Astrocyte (in vitro differentiated cells and primary cell): ENCODE data around the gene CDH7. TPM values are rescaled to one million over a fixed set of nuclear protein-coding genes. Genes with fewer than 3 reads are reported as not detected.

ENCODE experiments used
- DNase-seq: peaks from one replicate; pipeline ENCODE4 v3.0.0-alpha.2; 2010; ENCODE audit warnings: low read depth
- FAIRE-seq: peaks from 2 replicates; lab custom pipeline; 2011; peaks lifted over from hg19 to GRCh38; lab: Jason Lieb, UNC
- H2AFZ ChIP-seq: 2 replicates; pipeline ENCODE4 v1.6.0; 2012; ENCODE audit warnings: low read depth, low read length, inconsistent platforms
- H3K27ac ChIP-seq: 2 replicates; pipeline ENCODE4 v1.5.1; 2011; ENCODE audit warnings: low read depth, low read length, inconsistent platforms
- H3K27me3 ChIP-seq: 2 replicates; pipeline ENCODE4 v1.6.0; 2011; ENCODE audit warnings: low read length, inconsistent platforms; ENCODE audit not compliant: insufficient read depth
- H3K36me3 ChIP-seq: 2 replicates; pipeline ENCODE4 v1.5.1; 2011; ENCODE audit warnings: low read length, inconsistent platforms; ENCODE audit not compliant: insufficient read depth
- H3K4me1 ChIP-seq: 2 replicates; pipeline ENCODE4 v1.5.1; 2011; ENCODE audit warnings: low read length, inconsistent platforms; ENCODE audit not compliant: insufficient read depth
- H3K4me2 ChIP-seq: 2 replicates; pipeline ENCODE4 v1.6.0; 2012; ENCODE audit warnings: low read length, inconsistent platforms
- H3K4me3 ChIP-seq: 2 replicates; pipeline ENCODE4 v1.5.1; 2011; ENCODE audit warnings: low read depth, mild to moderate bottlenecking, low read length, inconsistent platforms; ENCODE audit not compliant: insufficient read depth
- H3K79me2 ChIP-seq: 2 replicates; pipeline ENCODE4 v1.6.0; 2012; ENCODE audit warnings: mild to moderate bottlenecking, low read length, inconsistent platforms; ENCODE audit not compliant: insufficient read depth
- H3K9ac ChIP-seq: 2 replicates; pipeline ENCODE4 v1.6.0; 2012; ENCODE audit warnings: mild to moderate bottlenecking, low read length, inconsistent platforms
- H3K9me3 ChIP-seq: 2 replicates; pipeline ENCODE4 v1.5.1; 2012; ENCODE audit warnings: low read depth, mild to moderate bottlenecking, low read length, inconsistent platforms; ENCODE audit not compliant: insufficient read depth
- H4K20me1 ChIP-seq: 2 replicates; pipeline ENCODE4 v1.6.0; 2012; ENCODE audit warnings: low read length, inconsistent platforms; ENCODE audit not compliant: insufficient read depth
- H3K27ac Mint-ChIP-seq: one replicate; pipeline ENCODE4 v1.8.0; 2021; ENCODE audit warnings: mild to moderate bottlenecking, mixed read lengths; ENCODE audit not compliant: unreplicated experiment
- H3K27me3 Mint-ChIP-seq: one replicate; pipeline ENCODE4 v1.8.0; 2021; ENCODE audit warnings: low read depth, mixed read lengths; ENCODE audit not compliant: unreplicated experiment
- H3K36me3 Mint-ChIP-seq: one replicate; pipeline ENCODE4 v1.8.0; 2021; ENCODE audit warnings: low read depth, mixed read lengths; ENCODE audit not compliant: unreplicated experiment
- H3K4me1 Mint-ChIP-seq: one replicate; pipeline ENCODE4 v1.8.0; 2021; ENCODE audit warnings: low read depth, mixed read lengths; ENCODE audit not compliant: unreplicated experiment
- H3K4me3 Mint-ChIP-seq: one replicate; pipeline ENCODE4 v1.8.0; 2021; ENCODE audit warnings: mild to moderate bottlenecking, moderate library complexity, mixed read lengths; ENCODE audit not compliant: unreplicated experiment
- H3K9me3 Mint-ChIP-seq: one replicate; pipeline ENCODE4 v1.8.0; 2021; ENCODE audit warnings: mild to moderate bottlenecking, mixed read lengths; ENCODE audit not compliant: unreplicated experiment
- EZH2 ChIP-seq: IDR thresholded peaks from 2 replicates; pipeline ENCODE4 v1.6.1; 2012; ENCODE audit warnings: mild to moderate bottlenecking, low read length, inconsistent platforms; ENCODE audit not compliant: insufficient read depth
- total RNA-seq: library from RNA; stranded (reverse); gene quantifications from 2 replicates; pipeline ENCODE4 v1.2.1, GENCODE V29; 2021
- TF ChIP-seq, protein P1 (sequence below): IDR thresholded peaks from 2 replicates; pipeline ENCODE4 v1.5.1; 2011; ENCODE audit warnings: low read depth, mild to moderate bottlenecking, inconsistent platforms, low read length, moderate library complexity; ENCODE audit not compliant: insufficient read depth

Gene CDH7
- total RNA-seq, 1 donor from 2014 or later, result 0.43 TPM

DNA sequence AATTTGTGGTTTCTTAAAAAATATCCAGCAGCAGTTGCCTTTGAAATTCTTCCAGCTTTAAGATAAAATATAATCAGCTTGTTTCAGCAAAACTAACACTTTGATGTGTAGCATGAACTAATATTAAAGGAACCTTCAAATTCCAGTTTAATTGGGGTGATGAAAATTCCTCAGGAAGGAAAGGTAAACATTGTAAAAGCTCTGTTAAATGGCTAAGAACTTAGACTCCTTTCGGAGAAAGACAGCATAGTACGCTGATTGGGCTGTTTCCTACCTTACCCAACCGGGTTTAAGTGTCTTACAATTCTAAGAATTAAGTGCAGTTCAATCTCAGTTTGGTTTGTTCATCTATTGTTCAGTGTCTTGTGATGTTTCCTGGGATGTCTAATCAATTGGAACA lies 108.3 kb downstream of the CDH7 start:
- no peak overlapping the region for H3K27ac ChIP-seq
- no peaks in the 10 kb centered on the region for H3K4me1 ChIP-seq
- TF ChIP-seq, protein P1, sequence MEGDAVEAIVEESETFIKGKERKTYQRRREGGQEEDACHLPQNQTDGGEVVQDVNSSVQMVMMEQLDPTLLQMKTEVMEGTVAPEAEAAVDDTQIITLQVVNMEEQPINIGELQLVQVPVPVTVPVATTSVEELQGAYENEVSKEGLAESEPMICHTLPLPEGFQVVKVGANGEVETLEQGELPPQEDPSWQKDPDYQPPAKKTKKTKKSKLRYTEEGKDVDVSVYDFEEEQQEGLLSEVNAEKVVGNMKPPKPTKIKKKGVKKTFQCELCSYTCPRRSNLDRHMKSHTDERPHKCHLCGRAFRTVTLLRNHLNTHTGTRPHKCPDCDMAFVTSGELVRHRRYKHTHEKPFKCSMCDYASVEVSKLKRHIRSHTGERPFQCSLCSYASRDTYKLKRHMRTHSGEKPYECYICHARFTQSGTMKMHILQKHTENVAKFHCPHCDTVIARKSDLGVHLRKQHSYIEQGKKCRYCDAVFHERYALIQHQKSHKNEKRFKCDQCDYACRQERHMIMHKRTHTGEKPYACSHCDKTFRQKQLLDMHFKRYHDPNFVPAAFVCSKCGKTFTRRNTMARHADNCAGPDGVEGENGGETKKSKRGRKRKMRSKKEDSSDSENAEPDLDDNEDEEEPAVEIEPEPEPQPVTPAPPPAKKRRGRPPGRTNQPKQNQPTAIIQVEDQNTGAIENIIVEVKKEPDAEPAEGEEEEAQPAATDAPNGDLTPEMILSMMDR, result no peak
- TF ChIP-seq EZH2, result no peak
- no peaks in the 10 kb centered on the region for H3K9me3 ChIP-seq
- no peak overlapping the region for H3K9ac ChIP-seq
- H3K79me2 ChIP-seq, result no peaks in the 10 kb centered on the region
- DNase-seq (no peak), FAIRE-seq (no peak)
- Mint-ChIP-seq H3K36me3 (no peaks in the 10 kb centered on the region), H3K4me1 (no peaks in the 10 kb centered on the region), H3K9me3 (no peaks in the 10 kb centered on the region), H3K27ac (no peak overlapping the region), H3K4me3 (no peak overlapping the region), H3K27me3 (no peaks in the 10 kb centered on the region)
- no peaks in the 10 kb centered on the region for H3K36me3 ChIP-seq
- H3K4me3 ChIP-seq, result no peak overlapping the region
- no peaks in the 10 kb centered on the region for H3K27me3 ChIP-seq
- no peaks in the 10 kb centered on the region for H4K20me1 ChIP-seq
- H2AFZ ChIP-seq, result no peak overlapping the region
- H3K4me2 ChIP-seq, result no peak overlapping the region

- Mint-ChIP-seq H3K36me3 (no peaks in the 10 kb centered on the region), H3K4me1 (no peaks in the 10 kb centered on the region), H3K4me3 (no peak overlapping the region), H3K27me3 (no peaks in the 10 kb centered on the region), H3K9me3 (no peaks in the 10 kb centered on the region), H3K27ac (no peak overlapping the region)
- no peak overlapping the region for H3K9ac ChIP-seq
- no peak overlapping the region for H3K4me2 ChIP-seq
- H3K9me3 ChIP-seq, result no peaks in the 10 kb centered on the region
- no peaks in the 10 kb centered on the region for H3K36me3 ChIP-seq
- H3K4me1 ChIP-seq, result no peaks in the 10 kb centered on the region
- TF ChIP-seq, protein P1, result no peak
- no peak for TF ChIP-seq EZH2
- DNase-seq (no peak), FAIRE-seq (no peak)
- H3K27me3 ChIP-seq, result no peaks in the 10 kb centered on the region
- H3K79me2 ChIP-seq, result no peaks in the 10 kb centered on the region
- no peak overlapping the region for H3K4me3 ChIP-seq
- no peaks in the 10 kb centered on the region for H4K20me1 ChIP-seq
- H2AFZ ChIP-seq, result no peak overlapping the region
- H3K27ac ChIP-seq, result no peak overlapping the region
These were observed 118.7 kb downstream of the CDH7 start for GRCh38 chr18:65869527-65869926.

GRCh38 chr18:65876310-65876709 lies 125.5 kb downstream of the CDH7 start:
- H3K4me2 ChIP-seq, result no peak overlapping the region
- H3K9me3 Mint-ChIP-seq, result no peaks in the 10 kb centered on the region
- no peaks in the 10 kb centered on the region for H3K79me2 ChIP-seq
- TF ChIP-seq, protein P1, result no peak
- TF ChIP-seq EZH2, result no peak
- H2AFZ ChIP-seq, result no peak overlapping the region
- H3K27ac ChIP-seq, result no peak overlapping the region
- H3K9me3 ChIP-seq, result no peaks in the 10 kb centered on the region
- H3K4me1 ChIP-seq, result no peaks in the 10 kb centered on the region
- H4K20me1 ChIP-seq, result no peaks in the 10 kb centered on the region
- no peak overlapping the region for H3K4me3 Mint-ChIP-seq
- no peaks in the 10 kb centered on the region for H3K27me3 ChIP-seq
- H3K27me3 Mint-ChIP-seq, result no peaks in the 10 kb centered on the region
- H3K9ac ChIP-seq, result no peak overlapping the region
- no peak overlapping the region for H3K27ac Mint-ChIP-seq
- H3K36me3 Mint-ChIP-seq, result no peaks in the 10 kb centered on the region
- no peak overlapping the region for H3K4me3 ChIP-seq
- DNase-seq (no peak), FAIRE-seq (no peak)
- H3K36me3 ChIP-seq, result no peaks in the 10 kb centered on the region
- H3K4me1 Mint-ChIP-seq, result no peaks in the 10 kb centered on the region
